22Rv1 (cell line): ENCODE data around the gene FILIP1.

Experiments used
- ZFX ChIP-seq: fragments of 450-650 bp; IDR thresholded peaks from 2 replicates; pipeline ENCODE4 v1.6.1; 2017; ENCODE audit warnings: antibody characterized with exemption, borderline replicate concordance
- TF ChIP-seq, protein P1 (sequence below): fragments of 450-650 bp; IDR thresholded peaks from 2 replicates; pipeline ENCODE4 v1.5.1; 2017; ENCODE audit warnings: mild to moderate bottlenecking

DNA sequence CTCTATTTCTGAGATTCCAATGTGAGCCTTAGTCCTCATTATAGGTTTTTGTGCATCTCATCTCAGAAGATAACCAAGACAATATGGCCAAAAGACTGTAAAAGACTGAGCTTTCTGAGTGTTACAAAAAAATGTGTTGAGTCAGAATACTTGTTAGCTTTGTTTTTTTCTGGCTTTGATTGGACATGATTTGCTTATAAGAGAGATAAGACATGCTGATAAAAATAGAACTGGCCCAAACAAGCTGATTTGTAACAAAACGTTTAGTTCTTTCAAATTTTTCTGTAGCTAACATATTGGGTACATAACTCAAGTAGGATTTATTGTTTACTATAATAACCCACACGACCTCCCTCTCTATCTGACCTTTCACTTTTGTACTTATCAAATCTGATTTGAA is 32.9 kb downstream of the FILIP1 start:
- TF ChIP-seq, protein P1, sequence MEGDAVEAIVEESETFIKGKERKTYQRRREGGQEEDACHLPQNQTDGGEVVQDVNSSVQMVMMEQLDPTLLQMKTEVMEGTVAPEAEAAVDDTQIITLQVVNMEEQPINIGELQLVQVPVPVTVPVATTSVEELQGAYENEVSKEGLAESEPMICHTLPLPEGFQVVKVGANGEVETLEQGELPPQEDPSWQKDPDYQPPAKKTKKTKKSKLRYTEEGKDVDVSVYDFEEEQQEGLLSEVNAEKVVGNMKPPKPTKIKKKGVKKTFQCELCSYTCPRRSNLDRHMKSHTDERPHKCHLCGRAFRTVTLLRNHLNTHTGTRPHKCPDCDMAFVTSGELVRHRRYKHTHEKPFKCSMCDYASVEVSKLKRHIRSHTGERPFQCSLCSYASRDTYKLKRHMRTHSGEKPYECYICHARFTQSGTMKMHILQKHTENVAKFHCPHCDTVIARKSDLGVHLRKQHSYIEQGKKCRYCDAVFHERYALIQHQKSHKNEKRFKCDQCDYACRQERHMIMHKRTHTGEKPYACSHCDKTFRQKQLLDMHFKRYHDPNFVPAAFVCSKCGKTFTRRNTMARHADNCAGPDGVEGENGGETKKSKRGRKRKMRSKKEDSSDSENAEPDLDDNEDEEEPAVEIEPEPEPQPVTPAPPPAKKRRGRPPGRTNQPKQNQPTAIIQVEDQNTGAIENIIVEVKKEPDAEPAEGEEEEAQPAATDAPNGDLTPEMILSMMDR, result no peak
- TF ChIP-seq ZFX, result no peak
